Tibial nerve (tissue), 4 donors: ENCODE data around the gene IPO9. TPM values are rescaled to one million over a fixed set of nuclear protein-coding genes. Genes with fewer than 3 reads are reported as not detected.
A peak's percentile ranks its signal among the peaks of the same experiment; 100 is the strongest.

Experiments
- DNase-seq, 2 donors: peaks; one replicate each; pipeline ENCODE4 v3.0.0-alpha.2; 2019; ENCODE audit warnings: low spot score in 2 of 2
- H3K27ac ChIP-seq, 4 donors: fragments of 200-600 bp; sonication (generic) in 3 of 4; one replicate each; pipeline ENCODE4 v1.5.1; 2017 to 2019; ENCODE audit warnings: mild to moderate bottlenecking in 1 of 4
- H3K27me3 ChIP-seq, 2 donors: fragments of 200-600 bp; sonication (generic) in 1 of 2; one replicate each; pipeline versions ENCODE4 v1.5.1 to v1.6.0; 2017 to 2019
- H3K36me3 ChIP-seq, 3 donors: fragments of 200-600 bp; sonication (generic); one replicate each; pipeline ENCODE4 v1.5.1; 2018 to 2019
- H3K4me1 ChIP-seq, 4 donors: fragments of 200-600 bp; sonication (generic) in 3 of 4; one replicate each; pipeline ENCODE4 v1.5.1; 2017 to 2019
- H3K4me3 ChIP-seq, 4 donors: fragments of 200-600 bp; sonication (generic) in 3 of 4; one replicate each; pipeline ENCODE4 v1.5.1; 2017 to 2019; ENCODE audit warnings: mild to moderate bottlenecking in 1 of 4, moderate library complexity in 1 of 4
- H3K9me3 ChIP-seq, 4 donors: fragments of 200-600 bp; sonication (generic) in 3 of 4; one replicate each; pipeline ENCODE4 v1.5.1; 2017 to 2019
- EP300 ChIP-seq, 2 donors: sonication (generic); formaldehyde crosslinking; IDR thresholded peaks; one replicate each; pipeline ENCODE4 v1.6.1; 2017; ENCODE audit warnings: antibody characterized with exemption in 2 of 2, mild to moderate bottlenecking in 1 of 2
- POLR2A ChIP-seq, 2 donors: fragments of 450-650 bp; IDR thresholded peaks; one replicate each; pipeline ENCODE4 v1.6.1; 2017; ENCODE audit warnings: antibody characterized with exemption in 2 of 2, mild to moderate bottlenecking in 2 of 2, moderate library complexity in 2 of 2
- WGBS, 2 donors: methylation state at CpG; one replicate each; pipeline ENCODE4 v1.1.5; 2018; 5-methylcytosine and 5-hydroxymethylcytosine counted together
- total RNA-seq, 4 donors: library from RNA; depleted of rRNA; stranded (reverse); fragments of >200 nt; gene quantifications; one replicate each; pipeline ENCODE4 v1.1.0, GENCODE V29; 2016
- TF ChIP-seq, protein P1 (sequence below), 5 experiments: fragments of 200-600 bp in 3 of 5; fragments of 450-650 bp in 2 of 5; sonication (generic) in 3 of 5; IDR thresholded peaks; one replicate each; pipeline ENCODE4 v1.5.1; 2016 to 2019; ENCODE audit warnings: antibody characterized with exemption in 5 of 5, mild to moderate bottlenecking in 3 of 5, moderate library complexity in 2 of 5

Gene IPO9
- total RNA-seq, 4 donors from 2014 or later, result 13.3 to 22.1 (median 15.3) TPM

DNA sequence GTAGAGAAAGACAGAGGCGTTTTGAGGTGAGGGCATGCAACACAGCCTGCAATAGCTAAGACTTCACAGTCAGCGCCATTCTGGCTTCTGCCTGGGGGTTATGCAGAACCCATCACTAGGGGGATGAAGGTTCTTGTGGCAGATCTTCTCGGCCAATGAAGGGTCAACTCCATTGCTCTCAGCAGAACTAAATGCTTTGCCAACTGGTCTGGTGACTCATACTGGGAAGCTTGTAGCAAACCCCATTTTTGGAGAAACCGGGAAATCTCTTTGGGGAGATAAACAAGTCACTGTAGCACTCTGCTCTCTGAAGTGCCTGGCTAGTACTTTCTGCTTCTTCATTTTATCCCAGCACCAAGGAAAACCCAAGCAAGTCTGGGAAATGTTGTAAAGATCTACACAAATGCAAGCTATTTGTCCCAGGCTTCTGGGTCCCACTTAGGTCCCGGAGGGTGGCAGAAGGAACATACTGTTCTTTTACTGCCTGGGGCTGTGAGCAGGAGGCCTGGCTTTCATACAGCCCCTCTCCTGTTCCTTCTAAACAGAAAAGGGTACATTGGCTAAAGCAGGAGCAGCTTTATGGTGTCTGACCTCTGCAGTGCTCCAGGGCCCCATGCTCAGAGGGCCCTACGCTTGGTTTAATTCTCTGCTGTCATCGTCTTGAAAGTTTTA, 88.5 kb downstream of the IPO9 start:
- 48 to 50% methylated on average over 7 of the region's 7 CpGs for WGBS, 2 donors
- H3K4me1 ChIP-seq, result peaks cover 7 to 82% (median 28%) of the 10 kb centered on the region in 4 donors

DNA sequence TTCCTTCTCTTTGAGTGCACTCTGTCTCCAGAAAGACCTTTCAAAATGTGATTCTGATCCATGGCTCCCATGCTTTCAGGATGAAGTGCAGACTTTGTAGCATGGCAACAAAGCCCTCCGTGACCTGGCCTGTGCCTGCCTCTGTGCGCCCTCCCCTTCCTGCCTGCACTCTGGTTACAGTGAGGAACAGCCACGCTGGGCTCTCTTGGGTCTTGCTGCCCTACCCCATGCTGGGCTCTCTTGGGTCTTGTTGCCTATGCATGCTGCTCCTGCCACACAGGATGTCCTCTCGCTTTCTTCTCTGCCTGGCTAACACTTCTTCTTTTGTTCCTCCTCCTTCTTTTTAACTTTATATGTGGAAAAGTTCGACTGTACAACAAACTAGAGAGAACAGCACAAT, 89.4 kb downstream of the IPO9 start:
- Histone ChIP-seq H3K27ac (peak overlapping the region; percentile 52 to 91 (median 81)), H3K4me3 (no peak overlapping the region), H3K4me1 (peaks cover 7 to 74% (median 28%) of the 10 kb centered on the region in 4 donors), H3K27me3 (no peaks in the 10 kb centered on the region), H3K36me3 (peaks cover 0 to 7% (median 0%) of the 10 kb centered on the region in 3 donors), H3K9me3 (no peaks in the 10 kb centered on the region)
- TF ChIP-seq, protein P1, sequence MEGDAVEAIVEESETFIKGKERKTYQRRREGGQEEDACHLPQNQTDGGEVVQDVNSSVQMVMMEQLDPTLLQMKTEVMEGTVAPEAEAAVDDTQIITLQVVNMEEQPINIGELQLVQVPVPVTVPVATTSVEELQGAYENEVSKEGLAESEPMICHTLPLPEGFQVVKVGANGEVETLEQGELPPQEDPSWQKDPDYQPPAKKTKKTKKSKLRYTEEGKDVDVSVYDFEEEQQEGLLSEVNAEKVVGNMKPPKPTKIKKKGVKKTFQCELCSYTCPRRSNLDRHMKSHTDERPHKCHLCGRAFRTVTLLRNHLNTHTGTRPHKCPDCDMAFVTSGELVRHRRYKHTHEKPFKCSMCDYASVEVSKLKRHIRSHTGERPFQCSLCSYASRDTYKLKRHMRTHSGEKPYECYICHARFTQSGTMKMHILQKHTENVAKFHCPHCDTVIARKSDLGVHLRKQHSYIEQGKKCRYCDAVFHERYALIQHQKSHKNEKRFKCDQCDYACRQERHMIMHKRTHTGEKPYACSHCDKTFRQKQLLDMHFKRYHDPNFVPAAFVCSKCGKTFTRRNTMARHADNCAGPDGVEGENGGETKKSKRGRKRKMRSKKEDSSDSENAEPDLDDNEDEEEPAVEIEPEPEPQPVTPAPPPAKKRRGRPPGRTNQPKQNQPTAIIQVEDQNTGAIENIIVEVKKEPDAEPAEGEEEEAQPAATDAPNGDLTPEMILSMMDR (IDR thresholded peaks at IDR 0.05), result no peak
- TF ChIP-seq POLR2A (IDR thresholded peaks at IDR 0.05) (no peak), EP300 (IDR thresholded peaks at IDR 0.05) (no peak)
- WGBS, 2 donors, result 77 to 78% methylated on average over 5 of the region's 5 CpGs
- no peak for DNase-seq

More for the DNA sequence above, 88.5 kb downstream of the IPO9 start:
- TF ChIP-seq EP300 (IDR thresholded peaks at IDR 0.05) (peak; percentile 44 to 88), POLR2A (IDR thresholded peaks at IDR 0.05) (no peak)
- TF ChIP-seq, protein P1 (IDR thresholded peaks at IDR 0.05), result no peak
- peak overlapping the region; percentile 52 to 91 (median 81) for H3K27ac ChIP-seq
- H3K27me3 ChIP-seq, result no peaks in the 10 kb centered on the region
- peak; percentile 27 to 70 for DNase-seq
- no peak overlapping the region for H3K4me3 ChIP-seq
- peaks cover 0 to 7% (median 0%) of the 10 kb centered on the region in 3 donors for H3K36me3 ChIP-seq
- H3K9me3 ChIP-seq, result no peaks in the 10 kb centered on the region

DNA sequence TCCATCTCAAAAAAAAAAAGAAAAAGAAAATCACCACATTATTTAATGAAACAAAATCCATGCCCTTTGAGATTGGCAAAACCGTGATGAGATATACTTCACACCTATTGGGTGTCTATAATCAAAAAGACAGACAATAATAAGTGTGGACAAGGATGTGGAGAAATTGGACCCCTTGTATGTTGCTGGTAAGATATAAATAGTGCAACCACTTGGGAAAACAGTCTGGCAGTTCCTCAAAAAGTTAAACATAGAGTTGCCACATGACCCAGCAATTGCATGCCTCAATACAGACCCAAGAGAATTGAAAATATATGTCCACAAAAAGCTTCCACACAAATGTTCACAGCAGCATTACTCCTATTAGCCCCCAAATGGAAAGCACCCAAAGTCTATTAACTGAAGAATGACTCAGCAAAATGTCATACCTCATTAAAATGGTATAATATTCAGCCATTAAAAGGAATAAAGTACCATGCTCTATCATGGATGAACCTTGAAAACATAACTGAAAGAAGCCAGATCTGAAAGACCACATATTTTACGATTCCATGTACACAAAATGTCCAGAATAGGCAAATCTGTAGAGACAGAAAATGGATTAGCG, 93.1 kb downstream of the IPO9 start:
- H3K4me1 ChIP-seq, result peaks cover 7 to 57% (median 21%) of the 10 kb centered on the region in 4 donors
- TF ChIP-seq POLR2A (IDR thresholded peaks at IDR 0.05), result no peak
- TF ChIP-seq EP300 (IDR thresholded peaks at IDR 0.05), result no peak
- TF ChIP-seq, protein P1 (IDR thresholded peaks at IDR 0.05), result no peak
- peak overlapping the region in 1 of 4 donors; percentile 17 for H3K27ac ChIP-seq

DNA sequence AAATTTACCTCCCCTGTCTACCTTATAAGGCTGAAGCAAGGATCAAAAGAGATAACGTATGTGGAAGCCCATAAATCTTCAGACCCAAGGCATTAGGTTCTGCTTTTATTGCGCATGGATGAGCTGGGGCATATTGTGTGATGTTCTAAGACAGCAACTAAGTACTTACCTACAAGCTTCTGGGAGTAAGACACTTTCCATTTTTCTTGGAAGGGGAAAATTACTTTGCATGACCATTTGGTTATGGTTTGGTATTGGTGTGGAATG, 96.3 kb downstream of the IPO9 start:
- Histone ChIP-seq H3K9me3 (no peaks in the 10 kb centered on the region), H3K4me3 (no peak overlapping the region), H3K36me3 (peaks cover 0 to 8% (median 0%) of the 10 kb centered on the region in 3 donors), H3K4me1 (peaks cover 0 to 25% (median 0%) of the 10 kb centered on the region in 4 donors), H3K27me3 (no peaks in the 10 kb centered on the region), H3K27ac (peak overlapping the region in 1 of 4 donors; percentile 68)
- TF ChIP-seq, protein P1 (IDR thresholded peaks at IDR 0.05), result no peak
- TF ChIP-seq POLR2A (IDR thresholded peaks at IDR 0.05) (no peak), EP300 (IDR thresholded peaks at IDR 0.05) (no peak)
- 84 to 88% methylated on average over 2 of the region's 2 CpGs for WGBS, 2 donors
- DNase-seq, result no peak

More for the DNA sequence above, 93.1 kb downstream of the IPO9 start:
- Histone ChIP-seq H3K36me3 (peaks cover 0 to 7% (median 0%) of the 10 kb centered on the region in 3 donors), H3K9me3 (no peaks in the 10 kb centered on the region), H3K27me3 (no peaks in the 10 kb centered on the region), H3K4me3 (no peak overlapping the region)
- 94 to 95% methylated on average over 3 of the region's 3 CpGs for WGBS, 2 donors
- no peak for DNase-seq

DNA sequence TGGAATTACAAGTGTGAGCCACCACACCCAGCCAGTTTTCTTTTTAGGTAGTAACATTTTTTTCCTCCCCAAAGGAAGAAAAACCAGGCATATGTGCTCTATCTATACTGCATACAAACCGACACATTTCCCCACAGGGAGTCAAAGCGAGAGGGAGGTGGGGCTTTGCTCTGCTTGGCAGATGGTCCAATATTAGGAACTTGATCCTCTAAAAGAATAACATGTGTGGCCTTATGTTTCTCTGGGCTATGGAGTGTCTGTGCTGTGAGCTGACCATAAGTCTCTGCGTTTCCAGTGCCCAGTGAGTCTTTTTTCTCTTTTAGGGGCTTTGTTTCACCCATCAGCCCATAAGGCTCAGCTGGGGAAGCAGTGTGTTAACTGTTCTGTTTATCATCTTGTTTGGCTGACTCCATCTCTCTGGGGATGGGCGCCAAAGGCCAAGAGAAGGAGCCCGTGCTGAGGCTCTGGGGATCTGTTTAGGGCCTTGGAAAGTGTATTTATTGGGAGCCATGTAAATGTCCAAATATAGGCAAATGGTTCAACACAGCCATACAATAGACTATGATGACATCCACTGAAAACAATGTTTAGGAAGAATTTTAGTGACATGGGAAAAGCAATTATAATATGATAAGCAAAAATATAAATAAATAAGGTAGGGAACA, 97.2 kb downstream of the IPO9 start:
- Histone ChIP-seq H3K4me1 (peaks cover 0 to 20% (median 0%) of the 10 kb centered on the region in 4 donors), H3K36me3 (peaks cover 0 to 16% (median 0%) of the 10 kb centered on the region in 3 donors), H3K27me3 (no peaks in the 10 kb centered on the region)

More for the DNA sequence above, 97.2 kb downstream of the IPO9 start:
- Histone ChIP-seq H3K27ac (peak overlapping the region in 2 of 4 donors; percentile 31 to 68), H3K4me3 (no peak overlapping the region), H3K9me3 (no peaks in the 10 kb centered on the region)
- TF ChIP-seq POLR2A (IDR thresholded peaks at IDR 0.05) (no peak), EP300 (IDR thresholded peaks at IDR 0.05) (no peak)
- TF ChIP-seq, protein P1 (IDR thresholded peaks at IDR 0.05), result no peak
- no peak for DNase-seq
- WGBS, 2 donors, result 61 to 71% methylated on average over 5 of the region's 5 CpGs
